NCI-H1048 (cell line): ENCODE data around the gene SPEF2.

Source experiments
- DNase-seq: peaks from one replicate; lab custom pipeline; 2025; lab: John Stamatoyannopoulos, UW

Gene SPEF2, protein sequence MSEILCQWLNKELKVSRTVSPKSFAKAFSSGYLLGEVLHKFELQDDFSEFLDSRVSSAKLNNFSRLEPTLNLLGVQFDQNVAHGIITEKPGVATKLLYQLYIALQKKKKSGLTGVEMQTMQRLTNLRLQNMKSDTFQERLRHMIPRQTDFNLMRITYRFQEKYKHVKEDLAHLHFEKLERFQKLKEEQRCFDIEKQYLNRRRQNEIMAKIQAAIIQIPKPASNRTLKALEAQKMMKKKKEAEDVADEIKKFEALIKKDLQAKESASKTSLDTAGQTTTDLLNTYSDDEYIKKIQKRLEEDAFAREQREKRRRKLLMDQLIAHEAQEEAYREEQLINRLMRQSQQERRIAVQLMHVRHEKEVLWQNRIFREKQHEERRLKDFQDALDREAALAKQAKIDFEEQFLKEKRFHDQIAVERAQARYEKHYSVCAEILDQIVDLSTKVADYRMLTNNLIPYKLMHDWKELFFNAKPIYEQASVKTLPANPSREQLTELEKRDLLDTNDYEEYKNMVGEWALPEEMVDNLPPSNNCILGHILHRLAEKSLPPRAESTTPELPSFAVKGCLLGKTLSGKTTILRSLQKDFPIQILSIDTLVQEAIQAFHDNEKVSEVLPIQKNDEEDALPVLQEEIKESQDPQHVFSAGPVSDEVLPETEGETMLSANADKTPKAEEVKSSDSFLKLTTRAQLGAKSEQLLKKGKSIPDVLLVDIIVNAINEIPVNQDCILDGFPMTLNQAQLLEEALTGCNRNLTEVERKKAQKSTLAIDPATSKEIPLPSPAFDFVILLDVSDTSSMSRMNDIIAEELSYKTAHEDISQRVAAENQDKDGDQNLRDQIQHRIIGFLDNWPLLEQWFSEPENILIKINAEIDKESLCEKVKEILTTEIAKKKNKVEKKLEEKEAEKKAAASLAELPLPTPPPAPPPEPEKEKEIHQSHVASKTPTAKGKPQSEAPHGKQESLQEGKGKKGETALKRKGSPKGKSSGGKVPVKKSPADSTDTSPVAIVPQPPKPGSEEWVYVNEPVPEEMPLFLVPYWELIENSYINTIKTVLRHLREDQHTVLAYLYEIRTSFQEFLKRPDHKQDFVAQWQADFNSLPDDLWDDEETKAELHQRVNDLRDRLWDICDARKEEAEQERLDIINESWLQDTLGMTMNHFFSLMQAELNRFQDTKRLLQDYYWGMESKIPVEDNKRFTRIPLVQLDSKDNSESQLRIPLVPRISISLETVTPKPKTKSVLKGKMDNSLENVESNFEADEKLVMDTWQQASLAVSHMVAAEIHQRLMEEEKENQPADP (N-terminal part only)

DNA sequence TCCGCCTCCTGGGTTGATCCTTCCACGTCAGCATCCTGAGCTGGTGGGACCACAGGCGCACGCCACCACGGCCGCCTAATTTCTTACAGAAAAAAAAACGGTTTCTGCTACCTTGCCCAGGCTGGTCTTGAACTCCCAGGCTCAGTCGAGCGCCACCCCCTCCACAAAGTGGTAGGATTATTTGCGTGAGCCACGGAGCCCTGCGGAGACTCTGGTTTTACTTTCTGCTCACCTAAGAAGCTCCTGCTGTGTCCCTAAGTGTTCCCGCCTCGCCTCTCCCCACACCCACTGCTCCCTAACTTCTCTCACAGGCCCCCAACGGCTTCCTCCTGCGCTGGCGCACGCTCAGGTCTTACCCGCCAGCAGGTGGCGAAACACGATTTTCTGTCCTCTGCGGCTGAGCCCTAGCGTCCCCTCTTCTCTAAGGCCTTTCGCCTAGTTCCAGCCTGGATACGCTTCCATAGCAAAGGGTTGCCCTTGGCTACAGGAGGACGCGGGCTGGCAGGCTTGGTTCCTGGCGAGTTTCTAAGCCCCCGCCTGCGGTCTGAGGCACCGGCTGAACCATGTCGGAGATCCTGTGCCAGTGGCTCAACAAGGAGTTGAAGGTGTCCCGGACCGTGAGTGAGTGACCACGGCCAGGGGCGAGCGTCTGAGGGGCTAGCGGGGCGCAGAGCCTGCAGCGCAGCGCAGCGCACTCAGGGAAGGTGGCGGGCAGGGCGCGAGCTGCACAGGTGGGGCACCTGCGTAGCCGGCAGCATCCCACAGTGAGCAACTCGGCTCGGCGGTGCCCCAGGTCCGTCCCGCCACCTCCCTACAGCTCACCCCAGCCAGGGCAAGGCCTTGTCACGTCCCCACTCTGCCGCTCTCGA lies at the start of gene SPEF2:
SPEF2 (plus strand) TSS at position 429 of the 869 bp plus-strand sequence; CDS start at position 564, 135 bp downstream.
- DNase-seq = peak; percentile 67

DNA sequence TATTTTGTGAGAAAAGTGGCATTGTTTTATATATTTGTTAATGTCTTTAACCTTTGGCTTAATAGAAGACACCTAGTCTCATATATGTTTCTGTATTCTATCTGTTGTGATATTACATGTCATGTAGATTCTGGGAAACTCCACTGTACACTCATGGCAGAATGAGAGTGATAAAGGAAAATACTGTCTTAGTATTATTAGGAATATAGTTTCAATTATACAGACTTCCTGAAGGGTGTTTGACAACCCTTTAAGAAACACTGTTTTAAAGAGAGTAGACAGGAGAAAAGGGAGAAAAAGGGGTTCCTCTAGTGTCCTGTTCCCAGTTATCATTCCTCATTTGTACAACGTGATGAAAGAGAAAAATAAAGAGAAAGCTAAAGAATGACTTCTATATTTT lies 42.1 kb upstream of the SPEF2 start:
- no peak for DNase-seq

DNA sequence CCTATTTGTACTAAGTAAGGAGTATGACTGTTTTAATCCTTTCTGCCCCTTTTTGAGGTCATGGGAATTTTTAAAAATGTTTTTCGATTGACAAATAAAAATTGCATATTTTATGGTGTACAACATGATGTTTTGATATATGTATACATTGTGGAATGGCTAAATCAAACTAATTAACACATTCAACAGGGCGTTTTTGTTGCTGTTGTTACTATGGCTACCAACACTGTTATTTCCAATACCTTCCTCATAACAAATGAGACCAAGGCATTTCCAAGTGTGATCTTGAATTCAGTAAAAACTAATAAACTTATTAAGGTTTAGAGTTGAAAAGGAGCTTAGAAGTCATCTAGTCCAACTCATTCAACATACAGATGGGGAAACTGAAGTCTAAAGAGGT lies 30.2 kb upstream of the SPEF2 start:
- no peak for DNase-seq

DNA sequence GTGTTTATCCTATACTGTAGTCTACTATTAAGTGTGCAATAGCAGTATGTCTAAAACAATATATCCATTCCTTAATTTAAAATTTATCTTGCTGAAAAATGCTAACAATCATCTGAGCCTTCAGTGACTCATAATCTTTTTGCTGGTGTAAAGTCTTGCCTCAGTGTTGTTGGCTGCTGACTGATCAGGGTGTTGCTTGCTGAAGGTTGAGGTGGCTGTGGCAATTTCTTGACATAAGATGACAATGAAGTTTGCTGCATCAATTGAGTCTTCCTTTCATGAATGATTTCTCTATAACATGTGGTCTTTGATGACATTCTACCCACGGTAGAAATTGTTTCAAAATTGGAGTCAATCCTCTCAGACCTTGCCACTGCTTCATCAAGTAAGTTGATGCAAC lies 24.3 kb upstream of the SPEF2 start:
- no peak for DNase-seq

DNA sequence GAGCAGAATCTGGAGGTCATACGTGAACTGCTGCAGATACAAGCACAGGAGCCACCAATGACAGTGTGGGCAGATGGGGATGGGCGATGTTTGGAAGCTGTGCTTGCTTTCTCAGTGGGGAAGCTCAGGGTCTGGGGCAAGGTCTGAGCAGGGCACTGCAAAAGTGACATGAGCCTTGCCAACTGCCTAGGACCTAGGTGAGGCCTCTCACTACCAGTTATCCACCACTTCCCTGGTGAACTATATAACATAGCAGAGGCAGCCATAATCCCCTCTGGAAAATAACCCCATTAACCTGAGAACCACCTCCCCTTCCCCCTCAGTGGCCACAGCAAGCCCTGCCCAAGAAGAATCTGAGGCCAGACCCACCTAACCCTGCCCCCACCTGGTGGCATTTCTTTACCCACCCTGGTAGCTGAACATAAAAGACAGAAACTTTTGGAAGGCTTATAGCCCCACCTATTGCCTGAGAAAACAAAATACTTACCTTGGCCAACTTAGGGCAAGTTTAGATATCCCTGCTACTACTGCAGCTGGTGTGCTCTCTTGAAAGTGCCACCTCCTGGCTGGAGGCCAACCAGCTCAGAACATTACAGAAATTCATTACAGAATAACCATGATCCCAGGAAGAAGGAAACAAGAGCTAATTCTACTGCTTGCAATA lies 18.8 kb upstream of the SPEF2 start:
- no peak for DNase-seq

DNA sequence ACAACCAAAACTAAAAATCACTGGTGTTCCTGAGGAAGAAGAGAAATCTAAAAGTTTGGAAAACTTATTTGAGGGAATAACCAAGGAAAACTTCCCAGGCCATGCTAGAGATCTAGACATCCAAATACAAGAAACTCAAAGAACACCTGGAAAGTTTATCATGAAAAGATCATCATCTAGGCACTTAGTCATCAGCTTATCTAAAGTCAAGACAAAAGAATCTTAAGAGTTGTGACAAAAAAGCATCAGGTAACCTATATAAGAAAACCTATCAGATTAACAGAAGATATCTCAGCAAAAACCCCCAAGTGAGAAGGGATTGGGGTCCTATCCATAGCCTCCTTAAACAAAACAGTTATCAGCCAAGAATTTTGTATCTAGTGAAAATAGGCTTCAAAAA lies 17.1 kb upstream of the SPEF2 start:
- DNase-seq = no peak

DNA sequence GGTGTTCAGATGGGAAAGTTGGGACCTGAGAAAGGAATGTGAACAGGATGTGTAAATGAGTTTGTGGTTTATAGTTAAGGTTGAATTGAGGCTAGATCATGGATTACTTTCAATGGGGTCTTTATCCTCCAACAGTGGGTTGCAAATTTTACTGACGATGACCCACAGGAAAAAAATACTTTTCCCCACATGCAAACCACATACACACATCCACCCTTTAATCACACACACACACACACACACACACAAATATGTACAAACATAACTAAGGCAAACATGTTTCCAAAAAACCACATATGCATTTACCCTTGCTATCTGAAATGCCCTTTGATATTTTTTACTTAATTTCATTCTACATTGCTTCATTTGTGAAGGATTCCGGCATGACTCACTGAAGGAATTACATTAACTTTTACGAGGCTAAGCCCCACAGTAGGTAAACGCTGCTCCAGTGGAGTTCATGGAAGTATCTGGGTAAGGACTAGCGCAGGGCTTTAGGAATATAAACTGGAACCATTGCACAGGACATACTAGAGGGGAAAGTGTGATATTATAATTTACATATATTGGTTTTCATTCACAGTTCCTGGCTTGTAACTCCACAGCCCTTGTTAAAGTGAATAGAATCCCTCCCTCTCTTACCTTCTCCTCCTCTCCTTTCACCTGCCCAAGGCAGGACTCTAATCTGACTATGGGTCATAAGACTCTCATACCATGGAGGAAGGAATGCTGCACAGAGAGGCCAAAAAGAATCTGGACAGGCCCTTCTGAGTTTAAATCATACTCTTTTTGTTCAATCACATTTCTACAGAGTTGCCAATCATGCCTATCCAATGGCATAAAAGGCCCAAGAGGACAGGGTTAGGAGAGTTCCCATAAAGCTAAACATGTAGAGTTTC lies 8.5 kb upstream of the SPEF2 start:
- DNase-seq = no peak

DNA sequence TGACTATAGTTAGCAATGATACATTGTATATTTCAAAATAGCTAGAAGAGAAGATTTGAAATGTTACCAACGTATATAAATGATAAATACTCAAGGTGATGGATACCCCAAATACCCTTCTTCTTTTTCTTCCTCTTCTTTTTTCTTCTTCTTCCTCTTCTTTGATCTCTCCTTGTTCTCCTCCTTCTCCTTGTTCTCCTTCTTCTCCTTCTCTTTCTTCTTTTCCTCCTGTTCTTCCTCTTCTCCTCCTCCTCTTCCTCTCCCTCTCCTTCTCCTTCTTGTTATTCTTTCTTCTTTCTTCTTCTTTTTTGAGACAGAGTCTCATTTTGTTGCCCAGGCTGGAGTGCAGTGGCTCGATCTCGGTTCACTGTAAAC lies 616 bp upstream of the SPEF2 start:
- DNase-seq = no peak

DNA sequence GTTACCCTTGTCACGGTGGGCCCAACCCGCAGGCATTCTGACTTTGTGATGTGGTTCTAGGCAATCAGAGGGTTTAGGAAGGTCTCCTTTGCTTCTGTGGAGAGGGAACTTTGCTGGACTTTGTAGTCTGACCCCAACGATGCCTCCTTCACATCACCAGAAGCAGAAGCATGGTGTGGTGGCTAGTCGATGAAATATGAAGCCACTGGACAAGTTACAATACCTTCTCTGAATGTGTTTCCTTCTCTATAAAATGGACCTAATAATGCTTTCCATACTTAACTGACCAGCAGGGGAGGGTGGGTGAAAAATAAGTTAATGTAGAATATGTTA lies 607 bp downstream of the SPEF2 start:
- no peak for DNase-seq

DNA sequence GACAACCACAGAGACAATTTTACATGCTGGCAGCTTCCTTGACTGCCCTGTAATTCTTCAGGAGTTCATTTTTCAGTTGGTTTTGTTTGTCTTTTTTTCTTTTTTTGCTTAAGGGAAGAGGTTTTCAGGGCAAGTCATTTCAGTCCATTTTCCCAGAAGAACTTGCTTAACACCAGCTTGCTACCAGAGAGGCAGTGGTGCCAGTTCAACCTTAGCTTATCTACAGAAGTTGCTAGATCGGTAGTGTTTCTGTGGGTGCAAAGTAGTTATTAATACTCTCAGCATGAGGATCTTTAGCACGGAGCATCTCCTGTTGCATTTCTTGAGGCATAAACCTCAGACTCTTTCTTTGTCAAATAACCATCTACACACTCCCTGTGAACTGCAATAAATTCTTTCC lies 1.1 kb downstream of the SPEF2 start:
- no peak for DNase-seq

DNA sequence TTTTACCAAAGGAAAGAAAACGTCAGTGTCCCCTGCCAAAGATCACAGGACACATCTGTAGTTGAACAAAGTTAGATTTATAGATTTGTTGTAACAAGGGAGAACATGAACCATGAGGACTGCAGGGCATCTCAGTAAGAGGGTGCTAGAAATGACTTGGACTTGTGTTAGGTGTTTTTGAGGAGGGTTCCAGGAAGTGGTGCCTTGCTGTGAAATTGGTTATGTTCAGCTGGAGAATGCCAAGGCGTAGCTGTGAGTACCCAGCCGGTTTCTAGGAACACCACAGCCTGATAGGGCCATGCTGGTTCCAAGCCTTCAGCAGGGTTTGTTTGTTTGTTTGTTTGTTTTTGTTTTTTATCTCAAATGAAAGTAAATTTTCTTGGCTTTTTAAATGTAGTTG lies 5.3 kb downstream of the SPEF2 start:
- no peak for DNase-seq

DNA sequence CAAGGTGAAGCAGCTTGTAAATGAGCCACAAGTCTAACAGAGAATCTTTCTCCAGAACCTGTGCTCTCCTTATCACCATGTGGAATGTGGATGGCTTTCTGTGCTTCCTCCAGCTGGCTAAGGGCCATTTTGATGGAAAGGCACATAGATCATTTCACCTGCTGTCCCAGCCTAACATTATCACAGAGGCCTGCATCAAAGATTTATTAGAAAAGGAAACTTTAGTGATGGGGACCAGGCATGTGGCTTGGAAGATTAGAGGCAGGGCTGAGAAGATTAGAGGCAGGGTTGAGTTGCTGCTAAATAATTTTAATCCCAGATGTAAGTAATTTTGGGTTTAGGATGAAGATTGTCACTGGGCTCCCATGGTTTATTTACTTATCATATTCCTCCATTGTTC lies 6.3 kb downstream of the SPEF2 start:
- no peak for DNase-seq

DNA sequence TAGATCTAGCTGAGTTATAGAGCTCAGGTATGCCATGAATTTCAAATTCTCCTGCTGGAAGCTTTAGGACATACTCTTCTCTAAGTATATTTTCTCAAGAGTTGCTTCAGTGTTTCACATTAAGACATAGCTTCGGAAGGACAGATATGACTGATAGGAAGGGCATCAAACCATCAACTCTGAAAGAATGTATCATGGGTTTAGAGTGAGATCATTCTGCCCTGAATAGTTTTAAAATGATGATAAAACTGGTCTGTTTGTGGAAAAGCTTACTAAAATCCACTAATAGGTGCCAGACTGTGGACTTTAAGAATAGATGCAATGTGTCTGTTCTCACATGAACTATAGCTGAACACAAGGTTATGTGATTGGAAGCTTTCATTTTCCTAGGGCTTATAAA lies 8.4 kb downstream of the SPEF2 start:
- DNase-seq = no peak

DNA sequence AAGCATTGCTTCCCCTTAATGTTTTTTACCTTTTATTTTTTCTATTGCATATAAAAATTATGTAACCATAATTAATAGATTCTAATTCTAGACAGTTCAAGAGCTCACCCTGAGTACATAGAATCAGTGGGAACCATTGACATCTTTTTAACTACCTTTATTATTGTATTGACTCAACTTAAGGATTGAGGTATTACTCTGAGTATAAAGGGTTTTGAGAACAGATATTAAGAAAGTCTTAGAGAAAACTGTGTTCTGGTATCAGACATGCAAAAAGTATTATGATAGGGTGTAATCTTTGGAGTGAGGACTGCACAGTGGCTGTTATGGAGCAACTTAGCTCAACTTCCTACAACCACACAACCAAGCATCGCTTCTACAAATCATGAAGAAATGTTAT lies 8.9 kb downstream of the SPEF2 start:
- DNase-seq = no peak

DNA sequence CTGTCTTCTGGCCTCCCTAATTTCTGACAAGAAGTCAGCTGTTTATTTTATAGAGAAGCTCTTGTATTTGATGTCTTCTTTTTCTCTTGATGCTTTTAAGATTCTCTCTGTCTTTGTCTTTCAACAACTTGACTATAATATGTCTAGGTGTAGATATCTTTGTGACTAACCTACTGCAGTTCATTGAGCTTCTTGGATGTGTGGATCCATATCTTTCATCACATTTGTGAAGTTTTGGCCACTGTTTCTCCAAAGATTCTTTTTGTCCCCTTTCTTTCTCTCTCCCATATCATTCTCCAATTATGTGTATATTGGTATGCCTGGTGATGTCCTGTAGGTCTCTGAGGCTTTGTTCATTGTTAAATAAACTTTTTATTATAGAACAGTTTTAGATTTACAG lies 16.7 kb downstream of the SPEF2 start:
- DNase-seq = no peak

DNA sequence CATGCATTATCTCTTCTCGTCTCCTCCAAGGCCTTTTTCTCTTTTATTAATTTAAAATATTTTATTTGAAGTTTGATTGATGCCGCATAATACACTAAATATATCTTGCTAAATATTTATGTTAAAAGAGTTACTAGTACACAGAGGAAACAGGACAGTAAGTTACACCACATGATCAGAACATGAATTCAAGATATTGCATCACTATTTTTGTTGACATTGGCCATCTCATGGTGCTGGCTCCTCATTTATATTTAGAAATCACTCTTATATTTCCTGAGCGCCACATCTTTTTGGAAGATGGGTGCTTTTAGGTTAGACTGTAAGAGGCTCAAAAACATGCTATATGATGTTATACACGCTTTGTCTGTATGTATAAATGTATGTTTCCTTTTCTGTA lies 23.0 kb downstream of the SPEF2 start:
- DNase-seq = no peak

DNA sequence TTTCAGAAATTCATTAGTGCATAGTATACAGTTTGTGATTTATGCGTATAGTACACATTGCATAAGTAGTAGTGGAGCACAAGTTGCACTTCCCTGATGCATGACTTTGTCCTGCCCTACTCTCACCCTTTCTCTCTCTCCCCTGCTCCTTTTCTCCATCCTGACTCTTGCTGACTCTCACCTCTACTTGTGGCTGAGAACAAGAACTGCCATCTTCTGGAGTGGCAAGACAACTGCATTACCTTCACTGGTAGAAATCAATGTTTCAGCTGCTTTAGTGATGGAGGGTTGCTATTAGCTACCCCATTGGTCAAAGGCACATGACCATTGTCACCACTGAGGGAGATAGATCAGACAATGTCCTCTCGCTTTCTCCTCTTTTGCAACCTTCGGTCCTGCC lies 26.9 kb downstream of the SPEF2 start:
- no peak for DNase-seq

DNA sequence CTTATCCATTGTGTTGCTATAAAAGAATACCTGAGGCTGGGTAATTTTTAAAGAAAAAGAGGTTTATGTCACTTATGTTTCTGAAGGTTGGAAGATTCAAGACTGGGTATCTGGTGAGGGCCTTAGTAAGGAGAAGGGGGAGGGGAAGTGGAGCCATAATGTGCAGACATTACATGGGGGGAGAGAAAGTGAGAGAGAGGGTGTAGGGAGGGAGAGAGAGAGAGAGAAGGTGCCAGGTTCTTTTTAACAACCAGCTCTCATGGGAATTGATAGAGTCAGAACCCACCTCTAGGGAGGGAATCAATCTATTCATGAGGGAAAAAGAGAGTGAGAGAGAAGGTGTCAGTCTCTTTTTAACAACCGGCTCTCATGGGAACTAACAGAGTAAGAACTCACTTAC lies 29.5 kb downstream of the SPEF2 start:
- no peak for DNase-seq

DNA sequence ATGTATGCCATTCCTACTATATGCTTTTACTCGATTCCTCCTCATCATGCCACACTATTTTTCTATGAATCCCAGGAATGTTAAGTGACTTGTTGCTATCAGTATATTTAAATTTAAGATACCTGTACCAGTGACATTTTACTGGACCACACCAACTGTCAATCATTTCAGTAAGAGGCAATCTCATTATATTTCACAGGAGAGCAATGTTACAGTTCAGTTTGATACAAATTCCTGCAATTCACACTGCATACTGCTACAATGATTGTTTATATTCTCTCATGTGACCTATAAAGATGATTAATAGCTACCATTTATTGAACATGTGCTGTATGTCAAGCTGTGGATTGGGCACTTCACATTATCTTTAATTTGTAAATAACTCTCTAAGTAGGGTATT lies 30.0 kb downstream of the SPEF2 start:
- DNase-seq = no peak
